ENCODE results near the gene TMEM106A.
"Not testable (repeated sequence)": the region's sequence is repeated elsewhere in the genome, so short reads cannot be mapped to it uniquely, and the experiment has no call there.

DNA sequence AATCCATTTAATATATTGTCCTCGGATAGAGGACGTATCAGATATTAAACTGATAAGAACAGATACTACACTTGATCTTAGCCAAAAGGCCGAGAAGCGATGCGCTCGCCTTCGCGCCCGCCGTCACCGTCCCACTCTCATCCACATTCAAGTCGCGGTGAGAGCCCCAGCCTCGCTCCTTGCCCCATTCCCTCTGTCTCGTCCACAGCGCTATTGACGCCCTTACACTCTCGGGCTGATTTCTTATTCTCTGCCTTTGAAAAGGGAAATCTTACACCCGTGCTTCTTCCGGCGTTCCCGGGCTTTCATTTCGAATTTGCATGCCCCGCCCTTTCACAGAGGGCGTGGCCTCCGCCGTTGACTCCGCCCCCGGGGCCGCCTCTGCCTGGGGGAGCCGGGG lies 22.2 kb downstream of the TMEM106A start, which contains the start of gene RNU2-1:
- TF ChIP-seq, protein P1, sequence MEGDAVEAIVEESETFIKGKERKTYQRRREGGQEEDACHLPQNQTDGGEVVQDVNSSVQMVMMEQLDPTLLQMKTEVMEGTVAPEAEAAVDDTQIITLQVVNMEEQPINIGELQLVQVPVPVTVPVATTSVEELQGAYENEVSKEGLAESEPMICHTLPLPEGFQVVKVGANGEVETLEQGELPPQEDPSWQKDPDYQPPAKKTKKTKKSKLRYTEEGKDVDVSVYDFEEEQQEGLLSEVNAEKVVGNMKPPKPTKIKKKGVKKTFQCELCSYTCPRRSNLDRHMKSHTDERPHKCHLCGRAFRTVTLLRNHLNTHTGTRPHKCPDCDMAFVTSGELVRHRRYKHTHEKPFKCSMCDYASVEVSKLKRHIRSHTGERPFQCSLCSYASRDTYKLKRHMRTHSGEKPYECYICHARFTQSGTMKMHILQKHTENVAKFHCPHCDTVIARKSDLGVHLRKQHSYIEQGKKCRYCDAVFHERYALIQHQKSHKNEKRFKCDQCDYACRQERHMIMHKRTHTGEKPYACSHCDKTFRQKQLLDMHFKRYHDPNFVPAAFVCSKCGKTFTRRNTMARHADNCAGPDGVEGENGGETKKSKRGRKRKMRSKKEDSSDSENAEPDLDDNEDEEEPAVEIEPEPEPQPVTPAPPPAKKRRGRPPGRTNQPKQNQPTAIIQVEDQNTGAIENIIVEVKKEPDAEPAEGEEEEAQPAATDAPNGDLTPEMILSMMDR (conservative IDR thresholded peaks at IDR 0.05; ENCODE audit: low read length), result not testable (repeated sequence)
- not testable (repeated sequence) for TF ChIP-seq EZH2phosphoT487 (IDR thresholded peaks at IDR 0.05; ENCODE audit: borderline replicate concordance, low read depth, low read length)
